ENCODE data around the gene OLFML2B. TPM values are rescaled to one million over a fixed set of nuclear protein-coding genes. Genes with fewer than 3 reads are reported as not detected.

The OLFML2B gene
- total RNA-seq, 2 donors from 2014 or later: 1.6 to 4.9 TPM

DNA sequence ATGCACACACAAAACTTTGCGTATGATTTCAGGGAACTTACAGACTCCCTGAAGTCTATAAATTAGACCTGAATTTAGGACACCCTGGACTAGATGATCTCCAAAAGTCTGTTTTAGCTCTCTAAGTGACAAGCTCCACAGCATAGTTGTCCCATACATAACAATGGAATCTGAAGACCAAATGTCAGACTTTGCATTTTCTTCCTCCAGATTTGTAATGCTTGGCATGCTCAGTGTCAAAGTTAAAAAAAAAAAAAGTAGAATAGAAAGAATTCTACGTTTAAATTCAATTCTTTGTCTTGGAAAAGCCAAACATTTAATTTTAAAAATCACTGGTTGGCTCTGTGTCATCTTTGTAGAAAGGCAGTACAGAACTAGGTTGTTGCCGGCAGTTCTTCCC lies 66.7 kb downstream of the OLFML2B start:
- peaks cover 5% of the 10 kb centered on the region for H3K4me1 ChIP-seq
- ATAC-seq (no peak), DNase-seq (no peak)
- no peak overlapping the region for H3K27ac ChIP-seq
- peaks cover 0 to 15% of the 10 kb centered on the region in 2 donors for H3K36me3 ChIP-seq (replicated peaks in 1 of 2; ENCODE audit: insufficient read depth in 1 of 2, low read depth in 2 of 2)
- no peaks in the 10 kb centered on the region for H3K9me3 ChIP-seq
- intact Hi-C loops (cut with DNase I): no loop called here
- TF ChIP-seq, protein P1, sequence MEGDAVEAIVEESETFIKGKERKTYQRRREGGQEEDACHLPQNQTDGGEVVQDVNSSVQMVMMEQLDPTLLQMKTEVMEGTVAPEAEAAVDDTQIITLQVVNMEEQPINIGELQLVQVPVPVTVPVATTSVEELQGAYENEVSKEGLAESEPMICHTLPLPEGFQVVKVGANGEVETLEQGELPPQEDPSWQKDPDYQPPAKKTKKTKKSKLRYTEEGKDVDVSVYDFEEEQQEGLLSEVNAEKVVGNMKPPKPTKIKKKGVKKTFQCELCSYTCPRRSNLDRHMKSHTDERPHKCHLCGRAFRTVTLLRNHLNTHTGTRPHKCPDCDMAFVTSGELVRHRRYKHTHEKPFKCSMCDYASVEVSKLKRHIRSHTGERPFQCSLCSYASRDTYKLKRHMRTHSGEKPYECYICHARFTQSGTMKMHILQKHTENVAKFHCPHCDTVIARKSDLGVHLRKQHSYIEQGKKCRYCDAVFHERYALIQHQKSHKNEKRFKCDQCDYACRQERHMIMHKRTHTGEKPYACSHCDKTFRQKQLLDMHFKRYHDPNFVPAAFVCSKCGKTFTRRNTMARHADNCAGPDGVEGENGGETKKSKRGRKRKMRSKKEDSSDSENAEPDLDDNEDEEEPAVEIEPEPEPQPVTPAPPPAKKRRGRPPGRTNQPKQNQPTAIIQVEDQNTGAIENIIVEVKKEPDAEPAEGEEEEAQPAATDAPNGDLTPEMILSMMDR (IDR thresholded peaks at IDR 0.05): no peak
- TF ChIP-seq POLR2A (IDR thresholded peaks at IDR 0.05): no peak
- WGBS, 2 donors: 86% methylated on average over 3 of the region's 3 CpGs
- H3K4me3 ChIP-seq: no peak overlapping the region
- no peaks in the 10 kb centered on the region for H3K27me3 ChIP-seq

DNA sequence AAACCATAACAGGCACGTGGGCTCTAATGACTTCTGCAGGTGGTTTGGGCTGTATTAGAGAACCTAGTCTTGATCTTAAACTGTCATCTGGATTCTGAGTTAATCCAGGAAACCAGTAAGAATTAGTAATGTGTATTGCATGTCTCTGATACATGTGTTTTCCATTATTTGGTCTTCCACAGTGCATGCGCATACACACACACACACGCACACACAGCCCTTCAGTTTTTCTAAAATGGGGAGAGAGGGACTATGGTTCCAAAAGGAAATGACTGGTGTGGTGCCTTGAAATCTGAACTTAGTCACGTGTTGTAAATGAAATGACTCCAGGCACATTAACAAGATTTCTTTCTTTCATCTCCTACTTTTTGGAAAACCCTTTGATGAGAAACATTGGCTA lies 67.6 kb downstream of the OLFML2B start:
- Histone ChIP-seq H3K27me3 (no peaks in the 10 kb centered on the region), H3K4me3 (no peak overlapping the region), H3K36me3 (replicated peaks in 1 of 2; ENCODE audit: insufficient read depth in 1 of 2, low read depth in 2 of 2) (peaks cover 0 to 12% of the 10 kb centered on the region in 2 donors), H3K27ac (no peak overlapping the region), H3K4me1 (peaks cover 5% of the 10 kb centered on the region), H3K9me3 (no peaks in the 10 kb centered on the region)
- TF ChIP-seq, protein P1 (IDR thresholded peaks at IDR 0.05): no peak
- no peak for TF ChIP-seq POLR2A (IDR thresholded peaks at IDR 0.05)
- ATAC-seq (no peak), DNase-seq (no peak)
- WGBS, 2 donors: 90 to 97% methylated on average over 4 of the region's 4 CpGs
- intact Hi-C loops (cut with DNase I): no loop called here

DNA sequence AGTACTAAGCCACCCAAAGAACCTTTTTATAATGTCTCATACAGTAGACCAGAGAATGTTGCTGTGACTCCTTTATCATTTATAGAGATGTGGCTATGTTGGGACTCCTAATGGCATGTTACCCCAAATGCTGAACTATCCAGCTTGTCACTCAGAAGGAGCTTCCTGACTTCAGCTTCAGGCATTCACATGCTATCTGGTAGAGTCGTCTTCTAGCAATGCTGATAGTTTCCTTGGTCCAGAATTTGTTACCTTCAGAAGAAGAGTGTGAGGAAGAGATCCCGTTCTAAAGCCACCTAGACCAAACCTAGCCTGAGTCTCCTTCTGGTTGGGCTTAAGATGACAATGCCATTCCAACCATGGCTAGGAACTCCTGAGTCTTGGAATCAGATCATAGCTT lies 68.1 kb downstream of the OLFML2B start:
- WGBS, 2 donors: 83 to 97% methylated on average over 2 of the region's 2 CpGs
- intact Hi-C loops (cut with DNase I): no loop called here
- Histone ChIP-seq H3K9me3 (no peaks in the 10 kb centered on the region), H3K27ac (no peak overlapping the region), H3K4me3 (no peak overlapping the region), H3K4me1 (peaks cover 5% of the 10 kb centered on the region), H3K27me3 (no peaks in the 10 kb centered on the region), H3K36me3 (replicated peaks in 1 of 2; ENCODE audit: insufficient read depth in 1 of 2, low read depth in 2 of 2) (peaks cover 0 to 12% of the 10 kb centered on the region in 2 donors)
- TF ChIP-seq, protein P1 (IDR thresholded peaks at IDR 0.05): no peak
- no peak for TF ChIP-seq POLR2A (IDR thresholded peaks at IDR 0.05)
- no peak for DNase-seq
- no peak for ATAC-seq

DNA sequence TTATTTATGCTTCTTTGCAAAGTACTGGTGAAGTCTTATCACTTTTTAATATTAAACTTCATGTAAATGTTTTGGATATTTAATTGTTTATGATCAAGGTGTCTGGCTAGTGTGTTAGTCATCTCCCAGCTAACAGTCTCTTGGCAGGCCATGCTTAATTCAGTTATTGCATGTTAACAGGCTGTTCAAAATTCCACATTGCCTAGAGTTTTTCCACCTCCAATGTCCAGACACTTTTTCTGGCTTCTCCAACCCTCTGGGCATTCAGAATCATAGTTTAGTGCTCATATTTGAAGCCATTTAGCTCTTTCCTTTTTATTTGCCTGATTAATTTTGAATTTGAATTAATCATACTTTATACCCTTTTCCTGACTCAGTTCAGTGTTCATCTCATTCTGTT lies 69.2 kb downstream of the OLFML2B start:
- Histone ChIP-seq H3K27ac (no peak overlapping the region), H3K9me3 (no peaks in the 10 kb centered on the region), H3K27me3 (no peaks in the 10 kb centered on the region), H3K4me1 (peaks cover 5% of the 10 kb centered on the region), H3K4me3 (no peak overlapping the region), H3K36me3 (replicated peaks in 1 of 2; ENCODE audit: insufficient read depth in 1 of 2, low read depth in 2 of 2) (peaks cover 0 to 10% of the 10 kb centered on the region in 2 donors)
- intact Hi-C loops (cut with DNase I): no loop called here
- no peak for TF ChIP-seq POLR2A (IDR thresholded peaks at IDR 0.05)
- TF ChIP-seq, protein P1 (IDR thresholded peaks at IDR 0.05): no peak
- no peak for DNase-seq
- ATAC-seq: no peak

DNA sequence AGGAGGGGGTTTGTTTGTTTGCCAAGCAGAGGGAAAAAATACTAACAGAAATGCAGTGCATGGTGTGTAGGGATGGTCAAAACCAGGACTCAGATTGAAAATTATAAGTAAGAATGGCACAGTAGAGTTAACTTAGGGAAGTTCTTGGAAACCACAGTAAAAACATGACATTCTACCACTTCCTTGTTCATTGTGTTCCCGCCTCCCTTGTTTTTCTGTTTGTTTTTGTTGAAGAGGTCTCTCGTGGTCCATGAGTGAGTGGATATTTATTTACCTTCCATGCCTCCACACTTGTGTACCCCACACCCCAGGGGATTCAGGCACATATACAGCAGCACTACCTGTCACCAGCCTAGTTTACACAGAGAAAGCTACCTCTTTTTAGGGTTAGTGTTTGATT lies 69.6 kb downstream of the OLFML2B start:
- Histone ChIP-seq H3K4me3 (no peak overlapping the region), H3K9me3 (no peaks in the 10 kb centered on the region), H3K36me3 (replicated peaks in 1 of 2; ENCODE audit: insufficient read depth in 1 of 2, low read depth in 2 of 2) (peaks cover 0 to 9% of the 10 kb centered on the region in 2 donors), H3K27ac (no peak overlapping the region), H3K4me1 (peaks cover 5% of the 10 kb centered on the region), H3K27me3 (no peaks in the 10 kb centered on the region)
- ATAC-seq: no peak
- no peak for DNase-seq
- intact Hi-C loops (cut with DNase I): no loop called here
- TF ChIP-seq POLR2A (IDR thresholded peaks at IDR 0.05): no peak
- TF ChIP-seq, protein P1 (IDR thresholded peaks at IDR 0.05): no peak
- WGBS, 2 donors: 34 to 44% methylated on average over 2 of the region's 2 CpGs
